ENCODE results near the gene DNAH8. TPM values are rescaled to one million over a fixed set of nuclear protein-coding genes. Genes with fewer than 3 reads are reported as not detected.

DNAH8 gene
- total RNA-seq (2022; extraction: Qiagen RNA extraction; ENCODE audit: low read depth): not detected in 5 replicates

GRCh38 chr6:38715016-38715689 lies at the start of gene DNAH8:
Gene DNAH8 (plus strand): TSS chr6:38715311. CDS start chr6:38722810, 7,499 bp downstream.

GRCh38 chr6:38702558-38703397 lies 12.3 kb upstream of the DNAH8 start, which contains the start of gene GLO1:
Gene GLO1 (minus strand): TSS chr6:38703145. CDS start chr6:38703054, 91 bp downstream.

GRCh38 chr6:39048481-39049399 lies 333.6 kb downstream of the DNAH8 start, which contains the start of gene GLP1R:
Gene GLP1R (plus strand): TSS chr6:39048781. CDS start chr6:39048841, 60 bp downstream.

Other genes with a start within 250 kb of the DNAH8 start
- gene BTBD9, start 75.4 kb upstream of the DNAH8 start, total RNA-seq (2022; extraction: Qiagen RNA extraction; ENCODE audit: low read depth): 2.2 to 2.7 TPM (median 2.4 TPM) in 5 replicates
- 89.6 to 95.3 TPM (median 93.0 TPM) in 5 replicates for gene GLO1, start 12.2 kb upstream of the DNAH8 start, total RNA-seq (2022; extraction: Qiagen RNA extraction; ENCODE audit: low read depth)